A549 (cell line): ENCODE measurements around the gene GLYATL3.

ENCODE experiments used
- CEBPB ChIP-seq, 2 experiments: fragments of >200 bp in 1 of 2; sonication (Bioruptor Twin) in 1 of 2; formaldehyde crosslinking in 1 of 2; IDR thresholded peaks; 2 replicates each; pipeline ENCODE4 v1.6.1; 2012 to 2016
- CTCF ChIP-seq: fragments of >200 bp; sonication (Bioruptor Twin); formaldehyde crosslinking; IDR thresholded peaks from 3 replicates; pipeline ENCODE4 v1.5.1; 2016
- EHMT2 ChIP-seq: fragments of 200-600 bp; sonication (generic); IDR thresholded peaks from 2 replicates; pipeline ENCODE4 v1.6.1; 2016; ENCODE audit warnings: antibody characterized with exemption, low read depth, mild to moderate bottlenecking, moderate library complexity
- EP300 ChIP-seq, 2 experiments: fragments of >200 bp; sonication (Bioruptor Twin); formaldehyde crosslinking; IDR thresholded peaks; 2 replicates in 1 of 2; 3 replicates in 1 of 2; pipeline ENCODE4 v1.6.1; 2016 to 2017
- ESRRA ChIP-seq: fragments of 150-350 bp; IDR thresholded peaks from 2 replicates; pipeline ENCODE4 v1.6.1; 2014; ENCODE audit warnings: mild to moderate bottlenecking, low read length, borderline replicate concordance
- MAFK ChIP-seq: fragments of 450-650 bp; IDR thresholded peaks from 2 replicates; pipeline ENCODE4 v1.6.1; 2014; ENCODE audit not compliant: partially characterized antibody
- POLR2A ChIP-seq: IDR thresholded peaks from 2 replicates; pipeline ENCODE4 v1.6.1; 2012; ENCODE audit warnings: mild to moderate bottlenecking, low read length
- RAD21 ChIP-seq, 2 experiments: fragments of >200 bp in 1 of 2; sonication (Bioruptor Twin) in 1 of 2; formaldehyde crosslinking in 1 of 2; IDR thresholded peaks in 1 of 2; conservative IDR thresholded peaks in 1 of 2; 2 replicates in 1 of 2; 3 replicates in 1 of 2; pipeline ENCODE4 v1.6.1; 2012 to 2018; ENCODE audit warnings: inconsistent platforms in 1 of 2
- RCOR1 ChIP-seq: fragments of 150-350 bp; IDR thresholded peaks from 2 replicates; pipeline ENCODE4 v1.6.1; 2014; ENCODE audit warnings: antibody characterized with exemption, low read length, low read depth

DNA sequence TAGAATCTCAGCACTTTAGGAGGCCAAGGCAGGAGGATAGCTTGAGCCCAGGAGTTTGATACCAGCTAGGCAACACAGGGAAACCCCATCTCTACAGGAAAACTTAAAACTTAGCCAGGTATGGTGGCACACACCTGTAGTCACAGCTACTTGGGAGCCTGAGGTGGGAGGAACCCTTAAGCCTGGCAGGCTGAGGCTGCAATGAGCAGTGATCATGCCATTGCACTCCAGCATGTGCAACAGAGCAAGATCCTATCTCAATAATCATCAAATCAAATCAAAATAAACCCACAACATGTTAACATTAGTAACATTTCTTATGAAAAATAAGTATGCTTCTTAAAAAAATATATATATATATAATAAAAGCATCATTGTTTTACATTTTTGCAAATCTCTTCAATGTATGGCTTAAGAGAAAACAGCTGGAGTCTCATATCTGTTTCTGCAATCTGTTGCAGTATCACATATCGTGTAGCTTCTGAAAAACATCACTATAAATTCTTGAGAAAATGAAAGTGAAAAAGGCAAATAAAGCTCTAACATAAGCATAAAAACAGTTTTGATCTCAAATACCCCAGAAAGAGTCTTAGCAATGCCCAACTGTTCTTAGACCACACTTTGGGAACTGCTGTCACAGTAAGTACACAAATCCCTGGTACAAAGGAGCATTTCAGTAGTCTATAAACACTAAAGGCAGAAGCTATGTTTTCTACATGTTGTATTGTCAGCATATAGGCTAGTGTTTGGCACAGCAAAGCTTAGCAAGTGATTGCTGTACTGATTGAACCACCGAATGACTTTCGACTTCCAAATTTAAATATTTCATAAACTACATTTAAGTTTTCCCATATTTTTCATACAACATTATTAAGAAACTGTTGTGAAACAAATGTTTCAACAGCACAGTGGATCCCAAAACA, 44.7 kb upstream of the GLYATL3 start:
- TF ChIP-seq RCOR1 (no peak), EHMT2 (no peak), RAD21 (conservative IDR thresholded peaks at IDR 0.05 in 1 of 2, IDR thresholded peaks at IDR 0.05 in 1 of 2) (no peak), CTCF (no peak), MAFK (no peak), ESRRA (no peak), POLR2A (no peak), EP300 (IDR thresholded peaks at IDR 0.05) (no peak), CEBPB (IDR thresholded peaks at IDR 0.05) (no peak)
